GM19238 (cell line): Measurements from ENCODE around the gene SNCB.

Source experiments
- DNase-seq: peaks from one replicate; pipeline ENCODE4 v3.0.0; 2011; ENCODE audit warnings: low spot score; ENCODE audit not compliant: insufficient read length

Gene SNCB

GRCh38 chr5:176575488-176576422 is 54.6 kb downstream of the SNCB start:
- no peak for DNase-seq

DNA sequence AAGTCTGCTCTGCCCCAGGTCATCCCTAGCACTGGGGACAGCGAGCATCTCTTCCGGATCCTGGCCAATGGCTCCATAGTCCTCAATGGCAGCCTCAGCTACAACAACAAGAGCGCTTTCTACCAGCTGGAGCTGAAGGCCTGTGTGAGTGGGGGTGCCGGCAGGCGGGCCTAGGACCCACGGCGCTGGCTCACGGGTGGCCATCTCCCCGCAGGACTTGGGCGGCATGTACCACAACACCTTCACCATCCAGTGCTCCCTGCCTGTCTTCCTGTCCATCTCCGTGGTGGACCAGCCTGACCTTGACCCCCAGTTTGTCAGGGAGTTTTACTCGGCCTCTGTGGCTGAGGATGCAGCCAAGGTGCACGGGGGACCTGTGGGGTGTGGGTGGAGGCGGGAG is 55.3 kb downstream of the SNCB start:
- DNase-seq: no peak

- DNase-seq: no peak
Measured at GRCh38 chr5:176574297-176574591, 56.1 kb downstream of the SNCB start.

DNA sequence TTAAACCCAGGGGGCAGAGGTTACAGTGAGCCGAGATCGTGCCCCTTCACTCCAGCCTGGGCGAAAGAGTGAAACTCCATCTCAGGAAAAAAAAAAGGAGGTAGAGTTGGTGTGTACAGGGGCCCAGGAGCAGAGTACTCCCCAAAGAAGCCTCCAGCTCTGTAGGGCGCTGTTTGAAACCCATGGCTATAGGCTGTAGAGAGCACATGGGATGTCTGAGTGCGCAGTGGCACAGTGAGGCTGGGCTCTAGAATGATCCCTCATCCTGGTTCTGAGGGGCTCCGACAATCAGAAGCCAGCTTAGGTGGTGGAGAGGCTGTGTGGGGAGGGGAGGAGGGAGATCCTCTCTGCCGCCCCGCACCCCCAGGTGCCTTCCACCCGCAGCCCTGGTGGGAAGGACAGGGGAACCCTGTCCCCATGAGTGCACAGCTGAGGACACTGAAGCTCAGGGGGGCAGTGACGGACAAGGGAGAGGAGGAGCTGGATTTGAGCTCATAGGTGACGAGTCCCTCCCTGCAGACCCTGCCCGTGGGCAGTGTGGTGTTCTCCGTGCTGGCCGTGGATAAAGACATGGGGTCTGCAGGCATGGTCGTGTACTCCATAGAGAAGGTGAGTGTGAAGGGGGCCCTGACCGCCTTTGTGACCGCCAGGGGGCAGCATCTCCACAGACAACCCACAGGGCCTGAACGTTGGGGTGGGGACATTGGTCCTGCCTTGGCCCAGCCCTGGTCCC is 56.6 kb downstream of the SNCB start:
- peak; percentile 76 for DNase-seq
